Natural killer cell (primary cell): ENCODE results near the gene TMEM185B. TPM values are rescaled to one million over a fixed set of nuclear protein-coding genes. Genes with fewer than 3 reads are reported as not detected.
"Not testable (repeated sequence)": the region's sequence is repeated elsewhere in the genome, so short reads cannot be mapped to it uniquely, and the experiment has no call there.

Experiments
- ATAC-seq, 3 donors: fragments of 150-1000 bp in 2 of 3; fragments of 200-7000 bp in 1 of 3; cut with Tn5 transposase; 1 replicate in 1 of 3; 2 replicates in 2 of 3; pipeline ENCODE4 v1.10.0; 2021; ENCODE audit warnings: mild to moderate bottlenecking in 2 of 3, moderate library complexity in 2 of 3
- DNase-seq, 2 donors: peaks; one replicate each; pipeline versions ENCODE4 v3.0.0 to v3.0.0-alpha.2; 2013 to 2021; ENCODE audit warnings: mixed read lengths in 1 of 2
- H3K27ac ChIP-seq: one replicate; pipeline ENCODE4 v1.5.1; 2013; ENCODE audit warnings: mild to moderate bottlenecking, low read length
- H3K27me3 ChIP-seq: one replicate; pipeline ENCODE4 v1.6.1; 2013; ENCODE audit warnings: low read length; ENCODE audit not compliant: control insufficient read depth, insufficient read depth
- H3K36me3 ChIP-seq: one replicate; pipeline ENCODE4 v1.6.1; 2013; ENCODE audit warnings: low read length; ENCODE audit not compliant: control insufficient read depth, insufficient read depth
- H3K4me1 ChIP-seq: one replicate; pipeline ENCODE4 v1.6.1; 2013; ENCODE audit warnings: low read length; ENCODE audit not compliant: control insufficient read depth, insufficient read depth
- H3K4me3 ChIP-seq: one replicate; pipeline ENCODE4 v1.5.1; 2013; ENCODE audit warnings: low read length
- H3K9me3 ChIP-seq: one replicate; pipeline ENCODE4 v1.6.1; 2013; ENCODE audit warnings: low read length; ENCODE audit not compliant: control insufficient read depth, insufficient read depth
- H3K27ac Mint-ChIP-seq, 2 donors: one replicate each; pipeline ENCODE4 v1.8.0; 2022; ENCODE audit warnings: mild to moderate bottlenecking in 2 of 2, mixed read lengths in 2 of 2, moderate library complexity in 1 of 2
- H3K27me3 Mint-ChIP-seq, 2 donors: one replicate each; pipeline ENCODE4 v1.8.0; 2022; ENCODE audit warnings: low read depth in 2 of 2, mixed read lengths in 2 of 2
- H3K36me3 Mint-ChIP-seq: one replicate; pipeline ENCODE4 v1.8.0; 2022; ENCODE audit warnings: mixed read lengths
- H3K4me1 Mint-ChIP-seq, 2 donors: one replicate each; pipeline ENCODE4 v1.8.0; 2022; ENCODE audit warnings: mixed read lengths in 2 of 2
- H3K4me3 Mint-ChIP-seq: one replicate; pipeline ENCODE4 v1.8.0; 2022; ENCODE audit warnings: mild to moderate bottlenecking, moderate library complexity, mixed read lengths
- H3K9me3 Mint-ChIP-seq, 2 donors: one replicate each; pipeline ENCODE4 v1.8.0; 2022; ENCODE audit warnings: mixed read lengths in 2 of 2
- CTCF ChIP-seq: fragments of 200-600 bp; IDR thresholded peaks from one replicate; pipeline ENCODE4 v1.8.0; 2022; ENCODE audit warnings: antibody characterized with exemption
- WGBS: methylation state at CpG from one replicate; pipeline ENCODE4 v1.1.7; 2013; ENCODE audit warnings: missing lambda C conversion rate; ENCODE audit not compliant: insufficient coverage; 5-methylcytosine and 5-hydroxymethylcytosine counted together
- intact Hi-C: fragments of 100-400 bp; cut with micrococcal nuclease; formaldehyde crosslinking; loops from one replicate; pipeline ENCODE4 v1.14.2; 2022
- total RNA-seq, 4 donors: library from RNA; stranded (reverse); fragments of 120-200 nt in 1 of 4; gene quantifications; one replicate each; pipeline versions ENCODE4 v1.2.3 to v1.2.4, GENCODE V29; 2013 to 2022

The TMEM185B gene
- total RNA-seq, 3 donors from 2014 or later (not counting 1 experiment from before 2014, with no cell fraction given): 19.9 to 25.2 (median 19.9) TPM

DNA sequence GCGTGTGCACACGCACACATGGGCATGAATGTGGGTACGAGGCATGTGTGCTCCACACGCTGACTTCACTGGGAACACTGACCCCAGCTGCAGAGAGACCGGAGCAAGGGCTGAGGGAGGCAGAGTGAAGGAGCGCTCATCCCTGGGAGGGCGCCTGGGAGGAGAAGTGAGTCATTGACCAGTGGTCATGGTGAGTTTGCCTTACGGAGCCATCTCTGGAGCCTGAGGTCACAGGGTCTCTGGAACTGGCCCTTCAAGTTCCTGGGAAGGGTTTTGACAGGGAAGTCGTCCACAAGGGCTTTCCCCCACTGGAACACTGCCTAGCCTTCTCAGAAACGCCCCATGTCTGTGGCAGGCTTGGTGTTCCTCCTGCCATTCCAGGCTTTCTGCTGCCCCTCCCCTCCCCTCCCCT, 14.3 kb upstream of the TMEM185B start:
- no peak overlapping the region for H3K27ac Mint-ChIP-seq
- 92% methylated on average over 10 of the region's 10 CpGs for WGBS
- TF ChIP-seq CTCF: no peak
- H3K9me3 Mint-ChIP-seq: no peaks in the 10 kb centered on the region
- Histone ChIP-seq H3K9me3 (no peaks in the 10 kb centered on the region), H3K4me3 (no peak overlapping the region), H3K27me3 (no peaks in the 10 kb centered on the region), H3K36me3 (no peaks in the 10 kb centered on the region), H3K4me1 (peaks cover 12% of the 10 kb centered on the region), H3K27ac (no peak overlapping the region)
- H3K4me3 Mint-ChIP-seq: no peak overlapping the region
- no peak for ATAC-seq
- peaks cover 0 to 4% of the 10 kb centered on the region in 2 donors for H3K27me3 Mint-ChIP-seq
- DNase-seq: no peak
- peaks cover 6 to 7% of the 10 kb centered on the region in 2 donors for H3K4me1 Mint-ChIP-seq
- no peaks in the 10 kb centered on the region for H3K36me3 Mint-ChIP-seq
- intact Hi-C loops: no loop called here

- no peak overlapping the region for H3K4me3 Mint-ChIP-seq
- Histone ChIP-seq H3K4me3 (no peak overlapping the region), H3K27ac (no peak overlapping the region), H3K36me3 (no peaks in the 10 kb centered on the region), H3K27me3 (no peaks in the 10 kb centered on the region), H3K4me1 (peaks cover 15% of the 10 kb centered on the region), H3K9me3 (no peaks in the 10 kb centered on the region)
- no peak for TF ChIP-seq CTCF
- WGBS: 93% methylated on average over 4 of the region's 5 CpGs
- H3K9me3 Mint-ChIP-seq: no peaks in the 10 kb centered on the region
- no peak overlapping the region for H3K27ac Mint-ChIP-seq
- H3K4me1 Mint-ChIP-seq: peaks cover 6 to 14% of the 10 kb centered on the region in 2 donors
- no peak for ATAC-seq
- no peak for DNase-seq
- intact Hi-C loops: no loop called here
- H3K36me3 Mint-ChIP-seq: no peaks in the 10 kb centered on the region
- peaks cover 0 to 4% of the 10 kb centered on the region in 2 donors for H3K27me3 Mint-ChIP-seq
Observed at GRCh38 chr2:120236791-120237190, 13.6 kb upstream of the TMEM185B start.

- ATAC-seq (no peak), DNase-seq (no peak)
- Mint-ChIP-seq H3K4me1 (peaks cover 6 to 18% of the 10 kb centered on the region in 2 donors), H3K27me3 (peaks cover 0 to 4% of the 10 kb centered on the region in 2 donors), H3K4me3 (no peak overlapping the region), H3K27ac (no peak overlapping the region), H3K9me3 (no peaks in the 10 kb centered on the region), H3K36me3 (no peaks in the 10 kb centered on the region)
- TF ChIP-seq CTCF: no peak
- H3K36me3 ChIP-seq: no peaks in the 10 kb centered on the region
- H3K27ac ChIP-seq: no peak overlapping the region
- 91% methylated on average over 10 of the region's 10 CpGs for WGBS
- intact Hi-C loops: no loop called here
- H3K4me3 ChIP-seq: no peak overlapping the region
- no peaks in the 10 kb centered on the region for H3K27me3 ChIP-seq
- no peaks in the 10 kb centered on the region for H3K9me3 ChIP-seq
- H3K4me1 ChIP-seq: peaks cover 20% of the 10 kb centered on the region
Observed at GRCh38 chr2:120236316-120236715, 13.1 kb upstream of the TMEM185B start.

GRCh38 chr2:120235681-120236080, 12.5 kb upstream of the TMEM185B start:
- no peak overlapping the region for H3K27ac Mint-ChIP-seq
- H3K27me3 Mint-ChIP-seq: peaks cover 0 to 4% of the 10 kb centered on the region in 2 donors
- ATAC-seq (no peak), DNase-seq (no peak)
- TF ChIP-seq CTCF: no peak
- H3K4me3 ChIP-seq: no peak overlapping the region
- H3K27ac ChIP-seq: no peak overlapping the region
- no peaks in the 10 kb centered on the region for H3K27me3 ChIP-seq
- no peaks in the 10 kb centered on the region for H3K9me3 Mint-ChIP-seq
- 97% methylated on average over 6 of the region's 6 CpGs for WGBS
- no peaks in the 10 kb centered on the region for H3K36me3 Mint-ChIP-seq
- H3K4me1 Mint-ChIP-seq: peaks cover 12 to 24% of the 10 kb centered on the region in 2 donors
- peaks cover 26% of the 10 kb centered on the region for H3K4me1 ChIP-seq
- H3K9me3 ChIP-seq: no peaks in the 10 kb centered on the region
- intact Hi-C loops: no loop called here
- no peak overlapping the region for H3K4me3 Mint-ChIP-seq
- no peaks in the 10 kb centered on the region for H3K36me3 ChIP-seq

GRCh38 chr2:120235158-120235557, 12.0 kb upstream of the TMEM185B start:
- H3K9me3 ChIP-seq, H3K27ac ChIP-seq, H3K27me3 ChIP-seq, H3K36me3 ChIP-seq, H3K9me3 Mint-ChIP-seq, intact Hi-C loops, H3K36me3 Mint-ChIP-seq, H3K27ac Mint-ChIP-seq, H3K4me3 Mint-ChIP-seq, DNase-seq, H3K27me3 Mint-ChIP-seq, ATAC-seq, H3K4me3 ChIP-seq: not testable (repeated sequence)
- WGBS: 60% methylated on average over 1 of the region's 2 CpGs
- peaks cover 30% of the 10 kb centered on the region for H3K4me1 ChIP-seq
- peaks cover 14 to 25% of the 10 kb centered on the region in 2 donors for H3K4me1 Mint-ChIP-seq
